ENCODE data around the gene STAB2. TPM values are rescaled to one million over a fixed set of nuclear protein-coding genes. Genes with fewer than 3 reads are reported as not detected.

The STAB2 gene
- total RNA-seq, 2 donors from 2014 or later: not detected

- Histone ChIP-seq H3K36me3 (ENCODE audit: control insufficient read depth, insufficient read depth, low read length) (no peaks in the 10 kb centered on the region), H3K27ac (ENCODE audit: low read depth, low read length) (no peak overlapping the region), H3K4me3 (ENCODE audit: low read length) (no peak overlapping the region), H3K4me1 (ENCODE audit: control insufficient read depth, insufficient read depth, low read length) (no peaks in the 10 kb centered on the region), H3K27me3 (ENCODE audit: control insufficient read depth, insufficient read depth, low read length, poor library complexity, severe bottlenecking) (no peaks in the 10 kb centered on the region), H3K9me3 (ENCODE audit: control insufficient read depth, low read length) (no peaks in the 10 kb centered on the region), H3K9ac (ENCODE audit: extremely low read depth, low read length, poor library complexity, severe bottlenecking) (no peak overlapping the region)
- Mint-ChIP-seq H3K9me3 (peaks cover 7% of the 10 kb centered on the region), H3K27me3 (ENCODE audit: insufficient read depth) (no peaks in the 10 kb centered on the region), H3K36me3 (ENCODE audit: low read depth) (no peaks in the 10 kb centered on the region), H3K4me1 (no peaks in the 10 kb centered on the region), H3K4me3 (no peak overlapping the region), H3K27ac (no peak overlapping the region)
- TF ChIP-seq, protein P1, sequence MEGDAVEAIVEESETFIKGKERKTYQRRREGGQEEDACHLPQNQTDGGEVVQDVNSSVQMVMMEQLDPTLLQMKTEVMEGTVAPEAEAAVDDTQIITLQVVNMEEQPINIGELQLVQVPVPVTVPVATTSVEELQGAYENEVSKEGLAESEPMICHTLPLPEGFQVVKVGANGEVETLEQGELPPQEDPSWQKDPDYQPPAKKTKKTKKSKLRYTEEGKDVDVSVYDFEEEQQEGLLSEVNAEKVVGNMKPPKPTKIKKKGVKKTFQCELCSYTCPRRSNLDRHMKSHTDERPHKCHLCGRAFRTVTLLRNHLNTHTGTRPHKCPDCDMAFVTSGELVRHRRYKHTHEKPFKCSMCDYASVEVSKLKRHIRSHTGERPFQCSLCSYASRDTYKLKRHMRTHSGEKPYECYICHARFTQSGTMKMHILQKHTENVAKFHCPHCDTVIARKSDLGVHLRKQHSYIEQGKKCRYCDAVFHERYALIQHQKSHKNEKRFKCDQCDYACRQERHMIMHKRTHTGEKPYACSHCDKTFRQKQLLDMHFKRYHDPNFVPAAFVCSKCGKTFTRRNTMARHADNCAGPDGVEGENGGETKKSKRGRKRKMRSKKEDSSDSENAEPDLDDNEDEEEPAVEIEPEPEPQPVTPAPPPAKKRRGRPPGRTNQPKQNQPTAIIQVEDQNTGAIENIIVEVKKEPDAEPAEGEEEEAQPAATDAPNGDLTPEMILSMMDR (conservative IDR thresholded peaks at IDR 0.05): no peak
- WGBS, 2 experiments (ENCODE audit: insufficient coverage in 1 of 2, insufficient read length in 1 of 2): 92% methylated on average over 2 to 3 of the region's 3 CpGs
- no peak for DNase-seq
Measured at GRCh38 chr12:103556890-103557627, 30.0 kb upstream of the STAB2 start.

DNA sequence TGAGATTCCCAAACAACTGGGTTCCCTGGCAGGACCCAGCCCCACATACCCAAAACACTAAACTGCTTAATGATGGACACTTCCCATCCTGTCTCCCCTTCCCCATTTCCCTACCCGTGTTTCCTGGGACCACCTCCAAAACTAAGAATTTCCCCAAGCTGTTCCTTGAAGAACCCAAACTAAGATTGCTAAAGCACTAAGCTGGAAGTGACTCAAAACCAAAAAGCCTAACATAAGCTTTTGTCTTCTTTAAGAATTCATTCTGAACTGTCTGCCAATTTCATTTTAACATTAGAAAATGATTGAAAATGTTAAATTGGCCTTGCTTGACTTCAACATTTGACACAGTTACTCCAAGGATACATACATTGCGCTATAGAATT is 29.5 kb upstream of the STAB2 start:
- H3K27ac ChIP-seq (ENCODE audit: low read depth, low read length): no peak overlapping the region
- Mint-ChIP-seq H3K4me3 (no peak overlapping the region), H3K9me3 (peaks cover 7% of the 10 kb centered on the region), H3K36me3 (ENCODE audit: low read depth) (no peaks in the 10 kb centered on the region), H3K4me1 (no peaks in the 10 kb centered on the region), H3K27me3 (ENCODE audit: insufficient read depth) (no peaks in the 10 kb centered on the region), H3K27ac (no peak overlapping the region)
- H3K9me3 ChIP-seq (ENCODE audit: control insufficient read depth, low read length): no peaks in the 10 kb centered on the region
- whole genome bisulfite sequencing, 2 experiments (ENCODE audit: insufficient coverage in 1 of 2, insufficient read length in 1 of 2): 90 to 91% methylated on average over 2 of the region's 2 CpGs
- no peaks in the 10 kb centered on the region for H3K4me1 ChIP-seq (ENCODE audit: control insufficient read depth, insufficient read depth, low read length)
- H3K4me3 ChIP-seq (ENCODE audit: low read length): no peak overlapping the region
- H3K27me3 ChIP-seq (ENCODE audit: control insufficient read depth, insufficient read depth, low read length, poor library complexity, severe bottlenecking): no peaks in the 10 kb centered on the region
- TF ChIP-seq, protein P1 (conservative IDR thresholded peaks at IDR 0.05): no peak
- no peak overlapping the region for H3K9ac ChIP-seq (ENCODE audit: extremely low read depth, low read length, poor library complexity, severe bottlenecking)
- no peaks in the 10 kb centered on the region for H3K36me3 ChIP-seq (ENCODE audit: control insufficient read depth, insufficient read depth, low read length)
- no peak for DNase-seq

DNA sequence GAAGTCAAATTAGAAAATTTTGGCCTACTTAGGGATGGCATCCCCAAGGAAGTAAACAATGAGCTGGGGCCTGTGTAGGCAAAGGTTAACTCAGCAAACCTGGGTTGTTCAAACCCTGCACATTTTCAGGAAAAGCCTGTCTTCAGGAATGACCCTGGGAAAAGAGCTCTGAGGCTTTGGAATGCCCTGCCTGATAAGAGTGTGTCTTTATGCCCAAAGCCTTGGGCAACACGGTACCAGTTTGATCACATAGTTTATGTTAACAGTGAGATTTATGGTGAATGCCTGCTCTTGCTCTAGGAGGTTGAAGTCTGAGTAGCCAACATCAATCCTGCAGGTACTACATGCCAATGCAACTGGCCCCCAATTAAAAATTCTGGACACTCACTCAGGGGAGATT is 28.2 kb upstream of the STAB2 start:
- Mint-ChIP-seq H3K4me3 (no peak overlapping the region), H3K4me1 (no peaks in the 10 kb centered on the region), H3K9me3 (peaks cover 7% of the 10 kb centered on the region), H3K27me3 (ENCODE audit: insufficient read depth) (no peaks in the 10 kb centered on the region), H3K36me3 (ENCODE audit: low read depth) (no peaks in the 10 kb centered on the region), H3K27ac (no peak overlapping the region)
- DNase-seq: no peak
- Histone ChIP-seq H3K9me3 (ENCODE audit: control insufficient read depth, low read length) (no peaks in the 10 kb centered on the region), H3K4me3 (ENCODE audit: low read length) (no peak overlapping the region), H3K4me1 (ENCODE audit: control insufficient read depth, insufficient read depth, low read length) (no peaks in the 10 kb centered on the region), H3K9ac (ENCODE audit: extremely low read depth, low read length, poor library complexity, severe bottlenecking) (no peak overlapping the region), H3K27ac (ENCODE audit: low read depth, low read length) (no peak overlapping the region), H3K36me3 (ENCODE audit: control insufficient read depth, insufficient read depth, low read length) (no peaks in the 10 kb centered on the region), H3K27me3 (ENCODE audit: control insufficient read depth, insufficient read depth, low read length, poor library complexity, severe bottlenecking) (no peaks in the 10 kb centered on the region)
- TF ChIP-seq, protein P1 (conservative IDR thresholded peaks at IDR 0.05): no peak
- 92% methylated on average over 1 of the region's 1 CpG; no CpG with 5 or more reads in 1 of the 2 experiments for WGBS, 2 experiments (ENCODE audit: insufficient coverage in 1 of 2, insufficient read length in 1 of 2)

Data from endodermal cell (in vitro differentiated cells).